NT2/D1 (cell line): ENCODE results near the gene STX8.
"Not testable (repeated sequence)": the region's sequence is repeated elsewhere in the genome, so short reads cannot be mapped to it uniquely, and the experiment has no call there.

ENCODE experiments used
- DNase-seq: peaks from one replicate; pipeline ENCODE4 v3.0.0-alpha.2; 2011; ENCODE audit warnings: low read depth, low spot score
- H3K27me3 ChIP-seq: 2 replicates; pipeline ENCODE4 v1.6.0; 2011; ENCODE audit warnings: mild to moderate bottlenecking; ENCODE audit not compliant: insufficient read length, insufficient read depth
- H3K36me3 ChIP-seq: 2 replicates; pipeline ENCODE4 v1.6.1; 2011; ENCODE audit warnings: mild to moderate bottlenecking, low read length, mixed read lengths; ENCODE audit not compliant: insufficient read depth, insufficient read length
- H3K4me1 ChIP-seq: 2 replicates; pipeline ENCODE4 v1.5.1; 2011; ENCODE audit not compliant: insufficient read depth, insufficient read length
- H3K4me3 ChIP-seq: 2 replicates; pipeline ENCODE4 v1.5.1; 2011; ENCODE audit warnings: low read depth; ENCODE audit not compliant: insufficient read length
- H3K9ac ChIP-seq: 2 replicates; pipeline ENCODE4 v1.6.0; 2011; ENCODE audit warnings: low read depth; ENCODE audit not compliant: insufficient read length
- H3K9me3 ChIP-seq: 2 replicates; pipeline ENCODE4 v1.5.1; 2011; ENCODE audit warnings: mild to moderate bottlenecking, low read length; ENCODE audit not compliant: insufficient read depth
- SUZ12 ChIP-seq: IDR thresholded peaks from 2 replicates; pipeline ENCODE4 v1.6.1; 2011; ENCODE audit not compliant: insufficient read length, insufficient read depth; ENCODE audit errors: extremely low read depth
- YY1 ChIP-seq: IDR thresholded peaks from 2 replicates; pipeline ENCODE4 v1.6.1; 2011; ENCODE audit not compliant: insufficient read length, insufficient read depth
- ZNF274 ChIP-seq: IDR thresholded peaks from 2 replicates; pipeline ENCODE4 v1.6.1; 2011; ENCODE audit warnings: mild to moderate bottlenecking, low read depth, low read length

The STX8 gene

GRCh38 chr17:9575381-9576101, at the start of gene STX8:
Gene STX8 (minus strand): TSS chr17:9575820. CDS start chr17:9575808, 12 bp downstream.
- Histone ChIP-seq H3K9ac (peak within 1 kb of the TSS; percentile 90), H3K27me3 (no peaks in the 10 kb centered on the region), H3K4me1 (peaks cover 2% of the 10 kb centered on the region), H3K4me3 (peak within 1 kb of the TSS; percentile 78), H3K9me3 (no peaks in the 10 kb centered on the region), H3K36me3 (no peaks in the 10 kb centered on the region)
- TF ChIP-seq SUZ12 (no peak), YY1 (no peak), ZNF274 (no peak)
- peak; percentile 63 for DNase-seq

- Histone ChIP-seq H3K9ac (no peak overlapping the region), H3K36me3 (no peaks in the 10 kb centered on the region), H3K27me3 (no peaks in the 10 kb centered on the region), H3K4me1 (no peaks in the 10 kb centered on the region), H3K9me3 (peaks cover 13% of the 10 kb centered on the region), H3K4me3 (no peak overlapping the region)
- DNase-seq, result no peak
- TF ChIP-seq YY1 (no peak), ZNF274 (no peak)
Measured at GRCh38 chr17:9622961-9623360, 47.3 kb upstream of the STX8 start.

GRCh38 chr17:9615486-9615885, 39.9 kb upstream of the STX8 start:
- Histone ChIP-seq H3K9ac (no peak overlapping the region), H3K4me3 (no peak overlapping the region), H3K36me3 (no peaks in the 10 kb centered on the region), H3K27me3 (no peaks in the 10 kb centered on the region), H3K9me3 (peaks cover 6% of the 10 kb centered on the region; the same call in 1 of the 2 replicates), H3K4me1 (no peaks in the 10 kb centered on the region)
- no peak for DNase-seq
- no peak for TF ChIP-seq YY1
- TF ChIP-seq ZNF274, result no peak
- TF ChIP-seq SUZ12, result no peak

GRCh38 chr17:9612006-9612405, 36.4 kb upstream of the STX8 start:
- Histone ChIP-seq H3K4me3 (no peak overlapping the region), H3K4me1 (no peaks in the 10 kb centered on the region), H3K36me3 (no peaks in the 10 kb centered on the region), H3K9me3 (peaks cover 6% of the 10 kb centered on the region; the same call in 1 of the 2 replicates), H3K9ac (no peak overlapping the region), H3K27me3 (no peaks in the 10 kb centered on the region)
- no peak for DNase-seq
- no peak for TF ChIP-seq SUZ12
- no peak for TF ChIP-seq YY1

- Histone ChIP-seq H3K27me3 (no peaks in the 10 kb centered on the region), H3K9ac (no peak overlapping the region), H3K9me3 (peaks cover 6% of the 10 kb centered on the region; the same call in 1 of the 2 replicates), H3K36me3 (no peaks in the 10 kb centered on the region), H3K4me1 (no peaks in the 10 kb centered on the region), H3K4me3 (no peak overlapping the region)
- TF ChIP-seq ZNF274 (no peak), SUZ12 (no peak), YY1 (no peak)
- no peak for DNase-seq
Measured at GRCh38 chr17:9611557-9611956, 35.9 kb upstream of the STX8 start.

GRCh38 chr17:9607058-9607457, 31.4 kb upstream of the STX8 start:
- H3K4me3 ChIP-seq, H3K36me3 ChIP-seq, H3K9ac ChIP-seq: not testable (repeated sequence)

GRCh38 chr17:9606453-9606852, 30.8 kb upstream of the STX8 start:
- Histone ChIP-seq H3K36me3 (no peaks in the 10 kb centered on the region), H3K27me3 (no peaks in the 10 kb centered on the region), H3K9ac (no peak overlapping the region), H3K9me3 (no peaks in the 10 kb centered on the region), H3K4me3 (no peak overlapping the region), H3K4me1 (no peaks in the 10 kb centered on the region)
- DNase-seq, result no peak
- TF ChIP-seq SUZ12, result no peak
- no peak for TF ChIP-seq YY1
- TF ChIP-seq ZNF274, result no peak

More at GRCh38 chr17:9607058-9607457, 31.4 kb upstream of the STX8 start:
- DNase-seq, H3K27me3 ChIP-seq, H3K9me3 ChIP-seq, H3K4me1 ChIP-seq: not testable (repeated sequence)

- H3K9me3 ChIP-seq, H3K4me1 ChIP-seq, DNase-seq, H3K27me3 ChIP-seq, H3K36me3 ChIP-seq, H3K9ac ChIP-seq, H3K4me3 ChIP-seq: not testable (repeated sequence)
Measured at GRCh38 chr17:9604583-9604982, 29.0 kb upstream of the STX8 start.
